GF-D8 (cell line): ENCODE results near the gene CEP104.

Source experiments
- DNase-seq: peaks from one replicate; lab custom pipeline; 2025; lab: John Stamatoyannopoulos, UW

CEP104 gene

GRCh38 chr1:3778590-3779264 lies 78.3 kb downstream of the CEP104 start:
- no peak for DNase-seq

- DNase-seq = no peak
These were observed 79.1 kb downstream of the CEP104 start for GRCh38 chr1:3777647-3778589.

GRCh38 chr1:3777078-3777547 lies 79.9 kb downstream of the CEP104 start:
- no peak for DNase-seq

- no peak for DNase-seq
These were observed 80.6 kb downstream of the CEP104 start for GRCh38 chr1:3776231-3776961.

- peak; percentile 41 for DNase-seq
These were observed 81.4 kb downstream of the CEP104 start for GRCh38 chr1:3775490-3776230.

- DNase-seq = no peak
These were observed 82.0 kb downstream of the CEP104 start for GRCh38 chr1:3774946-3775489.

- no peak for DNase-seq
These were observed 82.6 kb downstream of the CEP104 start for GRCh38 chr1:3774276-3774945.

GRCh38 chr1:3773572-3774275 lies 83.3 kb downstream of the CEP104 start:
- DNase-seq = no peak

- no peak for DNase-seq
These were observed 84.1 kb downstream of the CEP104 start, which contains the start of gene SMIM1 for GRCh38 chr1:3772715-3773571. Gene SMIM1, plus strand, starts transcription at chr1:3772749. Its CDS starts 2,625 bp downstream, at chr1:3775374.

GRCh38 chr1:3772027-3772714 lies 84.8 kb downstream of the CEP104 start:
- DNase-seq = no peak

GRCh38 chr1:3771108-3772026 lies 85.6 kb downstream of the CEP104 start:
- no peak for DNase-seq

GRCh38 chr1:3770047-3770765 lies 86.8 kb downstream of the CEP104 start:
- no peak for DNase-seq

- no peak for DNase-seq
These were observed 88.1 kb downstream of the CEP104 start for GRCh38 chr1:3768811-3769390.

GRCh38 chr1:3767328-3767925 lies 89.6 kb downstream of the CEP104 start:
- DNase-seq = no peak

GRCh38 chr1:3763351-3764125 lies 93.5 kb downstream of the CEP104 start:
- no peak for DNase-seq
